SKM-1 (cell line): Measurements from ENCODE around the gene WNK3.

ENCODE experiments used
- DNase-seq: peaks from one replicate; lab custom pipeline; 2025; ENCODE audit not compliant: unreplicated experiment; lab: John Stamatoyannopoulos, UW

Gene WNK3

DNA sequence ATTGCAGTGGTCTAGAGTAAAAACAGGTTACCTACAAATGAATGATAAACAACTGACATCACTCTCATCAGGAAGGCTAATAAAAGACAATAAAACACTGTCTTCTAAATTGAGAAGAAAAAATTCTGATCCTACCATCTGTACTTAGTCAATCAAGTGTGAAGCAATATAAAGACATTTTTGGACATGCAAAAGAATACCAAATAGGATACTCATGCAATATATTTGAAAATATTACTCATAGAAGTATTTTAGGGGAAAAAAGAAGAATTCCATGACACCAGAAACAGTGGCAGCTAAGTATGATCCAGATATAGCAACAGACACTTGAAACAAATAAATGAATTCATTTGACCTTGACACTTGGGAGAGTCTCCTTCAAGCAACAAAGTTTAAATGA, 111.0 kb downstream of the WNK3 start:
- no peak for DNase-seq

DNA sequence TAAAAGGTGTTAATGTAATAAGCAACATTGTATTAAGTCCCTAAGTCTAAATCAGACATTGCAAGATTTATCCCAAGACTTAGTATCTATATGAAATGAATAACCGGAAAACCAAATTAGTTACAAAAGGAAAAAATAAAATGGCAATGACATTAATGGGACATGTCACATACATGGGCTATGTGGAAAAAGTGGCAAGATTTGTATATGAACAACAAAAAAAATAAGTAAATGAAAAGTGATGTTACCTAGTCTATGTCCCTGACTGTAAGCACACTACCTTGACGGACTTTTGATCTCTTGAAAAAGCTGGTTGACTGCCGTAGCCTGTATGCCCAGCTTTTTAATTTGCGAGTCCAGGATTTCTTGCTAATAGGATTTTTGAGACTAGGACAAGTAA, 119.3 kb downstream of the WNK3 start:
- no peak for DNase-seq

DNA sequence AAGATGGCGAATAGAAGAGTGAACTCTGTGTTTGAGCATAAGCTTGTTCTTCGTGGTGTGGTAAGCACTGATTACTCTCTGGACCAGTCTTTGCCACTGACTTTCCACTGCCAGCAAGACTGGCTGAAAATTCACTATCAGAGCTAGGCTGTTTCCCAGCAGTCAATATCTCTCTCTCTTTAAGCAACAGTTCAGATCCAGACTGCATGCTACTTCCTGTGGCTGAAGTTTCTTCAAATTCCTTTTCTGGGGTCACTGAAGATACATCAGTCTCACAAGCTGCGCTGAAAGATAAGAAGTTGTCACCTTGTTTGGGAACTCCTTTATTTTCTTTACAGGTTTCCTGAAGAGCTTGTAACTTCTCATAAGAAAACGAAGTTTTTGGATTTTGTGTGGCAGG, 120.8 kb downstream of the WNK3 start:
- no peak for DNase-seq

DNA sequence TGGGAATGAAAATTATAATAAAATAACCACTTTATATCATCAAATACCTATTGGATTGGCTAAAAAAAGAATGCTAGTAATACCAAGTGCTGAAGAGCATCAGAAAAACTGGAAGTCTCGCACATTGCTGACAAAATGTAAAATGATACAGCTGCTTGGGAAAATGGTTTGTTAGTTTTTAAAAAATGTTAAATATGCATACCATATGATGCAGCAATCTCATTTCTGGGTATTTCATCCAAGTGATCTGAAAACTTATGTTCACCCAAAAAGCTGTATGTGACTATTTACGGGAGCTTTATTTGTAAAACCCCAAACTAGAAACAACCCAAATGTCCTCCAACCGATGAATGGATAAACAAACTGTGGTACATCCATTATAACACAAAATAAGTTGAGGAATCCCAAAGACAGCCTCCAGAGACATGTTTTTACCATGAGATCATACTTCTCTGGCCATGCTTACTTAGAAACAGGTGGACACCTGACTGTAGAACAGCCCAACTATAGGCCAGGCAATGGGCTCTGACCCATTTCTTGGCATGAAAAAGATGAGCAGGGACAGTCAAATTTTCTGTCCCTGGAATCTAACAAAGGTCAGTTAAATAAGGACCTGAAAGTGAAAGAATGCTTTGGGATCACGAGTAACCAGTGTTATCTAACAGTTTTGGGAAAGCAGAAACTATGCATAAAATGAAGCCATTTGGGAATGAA, 127.3 kb downstream of the WNK3 start:
- DNase-seq, result no peak

DNA sequence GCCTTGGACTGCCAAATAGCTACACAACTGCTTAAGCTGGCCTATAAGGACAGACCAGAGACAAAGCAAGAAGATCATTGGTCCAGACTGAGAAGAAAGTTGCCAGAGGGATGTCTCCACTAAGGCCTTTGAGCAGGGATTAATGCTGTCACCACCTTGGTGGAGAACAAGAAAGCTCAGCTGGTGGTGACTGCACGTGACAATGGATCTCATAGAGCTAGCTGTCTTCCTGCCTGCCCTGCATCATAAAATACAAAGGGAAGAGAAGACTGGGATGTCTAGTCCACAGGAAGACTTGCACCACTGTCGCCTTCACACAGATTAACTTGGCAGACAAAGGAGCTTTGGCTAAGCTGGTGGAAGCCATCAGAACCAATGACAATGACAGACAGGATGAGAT, 134.3 kb downstream of the WNK3 start:
- no peak for DNase-seq

DNA sequence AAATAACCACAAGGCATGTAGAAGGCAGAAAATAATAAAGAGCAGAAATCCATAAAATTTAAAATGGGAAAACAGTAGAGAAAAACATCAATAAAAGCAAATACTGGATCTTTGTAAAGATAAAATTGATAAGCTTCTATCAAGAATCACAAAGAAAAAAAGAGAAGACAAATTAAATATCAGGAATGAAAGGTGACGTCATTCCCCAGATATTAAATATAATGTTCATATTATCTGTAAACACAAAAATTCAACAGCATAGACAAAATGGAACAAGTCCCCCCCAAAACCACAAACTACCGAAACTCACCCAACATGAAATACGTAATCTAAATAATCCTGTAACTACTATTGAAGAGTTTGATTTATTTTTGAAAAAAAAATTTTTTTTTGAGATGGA, 144.2 kb downstream of the WNK3 start:
- DNase-seq, result no peak

DNA sequence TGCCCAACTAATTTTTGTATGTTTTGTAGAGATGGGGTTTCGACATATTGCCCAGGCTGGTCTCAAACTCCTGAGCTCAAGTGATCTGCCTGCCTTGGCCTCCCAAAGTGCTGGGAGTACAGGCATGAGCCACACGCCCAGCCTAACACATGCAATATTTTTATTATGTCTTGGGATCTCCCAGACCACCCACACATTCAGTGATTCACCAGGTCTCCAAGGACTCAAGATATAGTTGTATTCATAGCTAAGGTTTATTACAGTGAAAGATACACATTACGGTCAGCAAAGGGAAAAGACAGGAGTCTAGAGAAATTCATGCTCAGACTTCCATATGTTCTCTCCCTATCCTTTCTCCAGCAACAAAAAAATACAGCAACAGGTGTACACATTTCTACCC, 149.3 kb downstream of the WNK3 start:
- DNase-seq, result no peak

DNA sequence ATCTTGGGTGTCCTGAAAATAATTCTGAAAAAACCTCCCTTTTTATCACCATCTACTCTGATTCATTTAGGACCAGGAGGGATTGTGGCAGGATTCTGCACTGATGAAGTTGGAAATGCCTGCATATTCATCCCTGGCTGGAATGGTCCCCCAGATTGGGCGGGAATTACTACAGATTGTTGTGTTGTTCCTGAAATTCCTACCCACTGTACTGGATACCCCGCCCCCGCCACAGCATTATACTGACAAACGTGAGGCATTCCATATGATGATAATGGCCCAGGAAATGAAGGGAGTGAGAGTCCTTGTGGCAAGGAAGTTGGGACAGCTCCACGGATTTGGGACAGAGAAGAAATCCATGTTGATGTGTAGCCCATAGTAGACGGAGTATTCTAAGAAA, 159.6 kb downstream of the WNK3 start:
- no peak for DNase-seq

DNA sequence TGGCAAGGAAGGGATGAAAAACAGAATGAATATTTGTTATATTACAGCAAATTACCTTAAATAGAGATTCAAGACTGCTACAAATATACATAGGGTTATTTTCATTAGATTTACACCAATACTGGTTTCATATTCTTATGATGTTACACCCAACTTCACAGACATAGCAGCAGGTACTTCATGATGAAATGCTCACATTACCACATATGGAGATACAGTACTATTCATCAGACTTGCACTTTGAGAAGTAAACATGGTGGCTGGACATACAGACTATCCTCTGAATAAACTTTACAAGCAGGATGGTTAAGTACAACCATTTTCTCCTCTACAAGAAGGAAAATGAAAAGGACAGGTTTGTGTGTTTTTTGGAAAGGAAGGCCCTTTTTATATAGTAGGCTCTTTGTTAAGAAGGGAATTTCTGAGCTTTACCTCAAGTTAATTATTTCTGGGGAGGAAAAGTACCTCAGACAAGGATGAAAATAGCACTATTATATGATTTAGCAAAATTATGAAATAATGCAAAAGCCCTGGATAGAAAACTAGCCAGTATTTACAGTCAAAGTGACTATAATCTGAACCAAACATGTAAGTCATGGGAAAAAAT, 162.8 kb downstream of the WNK3 start:
- no peak for DNase-seq

DNA sequence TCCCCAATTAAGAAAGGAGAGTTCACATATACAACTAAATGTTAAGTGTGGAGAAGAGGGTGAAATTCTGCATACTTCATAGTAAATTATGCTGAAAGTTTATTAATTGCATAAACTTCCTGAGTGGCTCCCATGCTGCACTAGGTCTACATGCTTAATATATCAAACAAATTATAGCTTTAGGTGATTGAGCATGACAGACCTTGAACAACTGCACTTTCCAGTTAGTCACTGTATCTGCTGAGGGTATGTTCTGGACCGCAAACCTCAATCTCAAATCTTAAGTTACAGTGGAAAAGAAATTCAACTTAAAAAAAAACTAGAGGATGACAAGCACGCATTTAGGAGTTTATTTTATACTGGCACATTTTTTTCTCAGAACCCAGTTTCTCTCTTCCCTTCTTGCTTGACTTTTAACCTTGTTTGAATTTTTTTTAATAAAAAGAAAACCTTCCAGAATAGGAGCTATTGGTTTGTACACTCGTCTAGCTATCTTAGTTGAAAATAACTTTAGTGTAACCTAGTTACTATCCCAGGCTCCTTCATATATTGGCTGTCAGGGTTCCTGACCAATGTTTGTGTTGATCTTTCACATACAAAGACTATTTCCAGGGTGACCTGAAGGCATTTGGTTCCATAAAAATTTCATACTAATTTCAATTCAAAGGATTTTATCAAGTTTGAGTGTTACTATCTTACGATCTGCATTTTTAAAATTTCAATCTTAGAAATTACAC, 164.6 kb downstream of the WNK3 start:
- no peak for DNase-seq

DNA sequence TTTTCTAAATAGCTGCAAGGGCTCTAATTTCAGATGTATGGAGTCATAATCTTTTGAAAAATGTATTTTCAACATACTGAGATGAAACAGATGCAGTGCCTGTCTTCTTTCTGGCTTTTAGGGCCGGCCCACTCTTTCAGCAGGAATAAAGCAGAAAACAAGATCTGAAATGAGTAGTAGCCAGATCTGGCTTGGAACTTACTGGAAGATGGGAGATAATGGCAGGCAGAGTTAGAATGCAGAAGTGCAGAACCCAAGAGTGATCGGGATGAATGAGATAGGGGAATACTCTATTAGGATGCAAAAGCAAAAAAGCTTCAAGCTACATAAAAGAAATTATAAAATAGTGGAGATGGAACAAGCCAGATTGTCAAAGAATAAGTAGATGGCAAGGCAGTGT, 173.4 kb downstream of the WNK3 start:
- no peak for DNase-seq

DNA sequence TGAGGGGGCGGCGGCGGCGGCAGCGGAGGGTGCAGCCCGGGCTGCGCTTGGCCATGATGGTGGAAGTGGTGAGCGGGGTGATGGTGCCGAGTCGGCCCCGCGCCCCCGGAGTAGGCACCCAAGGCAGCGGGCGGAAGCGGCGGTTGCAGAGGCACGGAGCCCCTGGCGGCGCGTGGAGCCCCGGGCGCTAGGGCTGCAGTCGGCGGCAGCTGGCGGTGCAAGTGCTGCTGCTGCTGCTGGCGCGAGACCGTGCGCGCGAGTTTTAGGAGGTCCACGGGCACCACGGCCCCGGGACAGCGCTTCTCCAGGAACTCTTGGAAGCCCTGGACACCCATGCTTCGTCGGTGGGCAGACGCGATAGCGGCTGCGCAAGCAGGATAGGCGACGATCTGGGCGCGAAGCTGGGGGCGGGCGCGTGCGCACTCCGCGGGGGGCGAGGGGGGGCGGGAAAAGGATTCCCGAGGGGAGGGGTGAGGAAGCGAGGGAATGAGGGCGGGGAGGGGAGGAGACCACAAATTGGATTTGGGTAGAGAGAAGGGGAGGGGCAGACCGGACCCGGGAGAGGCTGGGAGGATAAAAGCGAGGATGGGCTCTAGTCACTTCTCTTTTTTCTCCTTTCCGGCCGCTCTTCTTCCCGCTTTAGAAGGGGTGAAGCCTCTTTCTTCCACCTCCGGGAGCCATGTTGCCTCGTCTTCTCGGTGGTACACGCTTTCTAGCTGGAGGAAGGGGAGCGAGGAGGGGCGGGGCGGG, 174.8 kb downstream of the WNK3 start, which contains the start of gene FAM120C:
Gene FAM120C, minus strand, starts transcription at position 391 of the 750 bp plus-strand sequence. Its CDS starts 56 bp downstream, at position 335.
- DNase-seq, result peak; percentile 51

DNA sequence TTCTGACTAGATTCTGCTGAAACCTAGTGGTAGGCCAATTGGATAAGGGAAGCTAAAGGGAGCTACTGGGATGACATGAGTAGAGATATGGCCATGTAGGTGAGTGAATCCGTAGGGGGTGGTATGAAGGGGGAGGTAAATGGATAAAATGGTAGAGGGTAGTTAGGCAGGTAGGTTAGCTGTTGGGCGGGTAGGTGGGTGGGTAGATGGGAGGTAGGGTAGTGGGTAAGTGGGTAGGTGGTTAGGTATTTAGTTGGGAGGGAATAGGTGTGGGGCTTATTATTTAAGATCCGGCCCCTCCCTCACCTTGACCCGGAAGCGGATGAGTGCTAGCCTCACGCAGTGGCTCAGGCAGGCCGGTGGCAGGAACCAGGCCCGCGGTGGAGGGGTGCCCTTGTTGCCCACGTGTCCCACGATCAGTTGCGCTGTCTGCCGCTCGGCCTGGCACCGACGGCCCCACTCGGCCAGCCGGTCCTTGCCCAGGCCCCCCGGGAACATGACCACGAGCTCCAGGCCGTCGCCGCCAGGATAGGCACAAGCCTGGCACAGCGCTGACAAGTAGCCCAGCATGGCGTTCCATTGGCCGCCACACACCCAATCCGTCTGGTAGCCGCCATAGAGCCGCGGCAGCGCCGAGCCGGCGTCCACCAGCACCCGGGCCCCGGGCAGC, 175.5 kb downstream of the WNK3 start:
- no peak for DNase-seq

DNA sequence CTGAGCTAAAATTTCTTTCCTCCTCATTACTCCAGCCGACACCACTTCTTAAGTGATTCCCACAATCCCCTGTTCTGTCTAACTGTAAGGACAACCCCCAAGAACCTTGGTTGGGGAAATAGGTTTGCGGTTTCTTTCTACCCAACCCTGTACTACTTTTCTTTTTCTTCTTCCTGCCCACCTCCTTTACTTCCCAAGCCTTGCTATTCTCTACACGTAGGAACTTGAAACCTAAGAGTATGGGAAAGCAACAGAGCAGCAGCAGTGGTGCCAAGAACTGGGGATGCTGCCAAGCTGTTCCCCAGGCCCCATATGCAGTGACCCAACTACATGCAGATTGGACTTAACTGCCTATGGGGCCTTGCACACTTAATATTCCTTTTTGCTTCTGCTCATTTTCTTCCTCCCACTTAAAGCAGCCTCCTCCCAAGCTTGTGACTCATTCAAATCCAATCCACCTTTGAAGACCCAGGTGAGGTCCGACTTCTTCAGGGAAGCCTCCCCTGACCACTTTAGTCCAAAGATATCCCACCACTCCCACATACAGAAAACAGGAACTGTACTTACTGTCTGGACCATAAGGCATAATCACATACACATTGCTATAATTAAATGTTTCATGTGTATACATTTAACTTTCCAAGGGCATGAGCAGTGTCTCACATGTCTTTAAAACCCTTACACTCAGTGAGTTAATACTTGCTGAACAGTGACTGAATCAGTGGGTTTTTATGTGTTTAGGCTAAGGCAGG, 176.5 kb downstream of the WNK3 start:
- no peak for DNase-seq

DNA sequence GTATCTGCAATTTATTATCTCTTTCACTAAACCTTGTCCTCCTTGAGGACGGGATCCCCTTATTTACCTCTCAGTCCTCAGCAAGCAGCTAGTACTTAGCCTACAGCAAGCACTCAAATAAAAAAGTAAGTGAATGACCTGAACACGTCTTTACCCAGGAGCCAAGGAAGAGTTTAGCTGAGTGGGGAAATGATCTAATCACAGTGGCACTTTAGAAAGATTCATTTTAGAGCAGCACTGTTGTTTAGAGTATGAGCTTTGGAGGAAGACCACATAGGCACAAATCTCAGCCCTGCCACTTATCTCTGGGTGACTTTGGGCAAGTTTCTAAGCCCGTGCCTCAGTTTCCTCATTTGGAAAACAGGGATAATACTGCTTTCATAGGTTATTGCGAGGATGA, 177.4 kb downstream of the WNK3 start:
- DNase-seq, result no peak

DNA sequence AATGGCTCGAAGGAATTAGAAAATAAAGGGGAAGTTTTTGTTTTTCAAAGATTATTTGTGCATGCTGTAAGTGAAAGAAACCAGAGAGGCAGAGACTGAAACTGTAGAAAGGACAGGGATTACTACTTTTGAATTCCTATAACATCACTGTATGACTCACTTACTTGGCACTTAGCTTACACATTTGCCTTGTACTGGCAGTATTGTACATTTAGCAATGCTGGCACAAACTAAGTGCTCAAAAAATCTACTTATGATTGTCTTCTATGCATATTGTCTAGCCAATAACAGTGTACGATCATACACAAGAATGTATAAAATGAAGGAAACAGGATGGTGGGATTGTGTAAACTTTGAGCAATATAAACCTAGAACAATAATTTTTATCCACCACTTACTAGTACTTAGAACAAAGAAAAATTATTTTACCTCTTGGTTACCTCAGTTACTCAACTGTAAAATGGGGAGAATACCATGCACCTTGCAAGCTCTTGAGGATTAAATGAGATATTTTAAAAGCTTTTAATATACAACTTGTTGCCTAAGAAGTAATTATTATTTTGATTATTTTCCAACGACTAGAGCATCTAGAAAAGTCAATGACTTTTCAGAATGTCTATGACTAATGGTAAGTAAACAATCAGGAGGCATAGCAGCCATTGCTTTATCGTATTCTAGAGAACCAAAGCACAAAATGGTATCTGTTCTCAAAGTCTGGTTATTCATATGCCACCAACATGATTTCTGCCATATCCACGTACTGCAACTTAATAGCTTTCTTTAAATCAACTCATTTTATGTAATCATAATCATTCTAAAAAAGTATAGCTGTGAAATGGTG, 179.5 kb downstream of the WNK3 start:
- DNase-seq, result no peak

DNA sequence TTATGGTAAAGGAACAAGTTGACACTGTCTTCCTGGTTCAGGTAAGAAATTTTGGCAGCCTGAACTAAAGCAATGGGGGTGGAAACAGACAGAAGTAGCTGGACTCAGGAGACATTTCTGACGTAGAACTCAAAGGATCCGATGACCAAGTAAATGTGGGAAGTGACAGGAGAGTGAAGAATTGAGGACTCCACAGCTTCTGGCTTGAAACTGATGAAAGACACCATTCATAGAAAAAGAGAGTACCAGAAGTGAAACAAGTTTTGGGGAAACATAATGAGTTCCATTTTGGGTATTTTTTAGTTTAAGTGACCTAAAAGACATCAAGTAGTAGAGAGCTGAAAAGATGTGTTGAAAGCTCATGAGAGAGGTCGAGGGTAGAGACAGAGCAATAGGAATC, 180.5 kb downstream of the WNK3 start:
- DNase-seq, result no peak

DNA sequence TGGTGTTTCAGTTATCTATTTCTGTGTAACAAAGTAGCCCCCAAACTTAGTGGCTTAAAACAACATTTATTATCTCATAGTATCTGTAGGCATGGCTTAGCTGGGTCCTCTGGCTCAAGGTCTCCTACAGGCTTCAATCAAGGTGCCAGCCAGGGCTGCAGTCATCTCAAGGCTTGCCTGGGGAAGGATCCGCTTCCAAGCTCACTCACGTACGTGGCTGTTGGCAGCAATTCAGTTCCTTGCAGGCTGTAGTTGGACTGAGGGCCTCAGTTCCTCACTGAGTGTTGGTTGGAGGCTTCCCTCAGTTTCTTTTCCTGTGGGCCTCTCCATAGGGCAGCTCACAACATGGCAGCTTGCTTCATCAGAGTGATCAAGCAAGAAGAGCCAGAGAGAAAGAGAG, 184.1 kb downstream of the WNK3 start:
- no peak for DNase-seq

DNA sequence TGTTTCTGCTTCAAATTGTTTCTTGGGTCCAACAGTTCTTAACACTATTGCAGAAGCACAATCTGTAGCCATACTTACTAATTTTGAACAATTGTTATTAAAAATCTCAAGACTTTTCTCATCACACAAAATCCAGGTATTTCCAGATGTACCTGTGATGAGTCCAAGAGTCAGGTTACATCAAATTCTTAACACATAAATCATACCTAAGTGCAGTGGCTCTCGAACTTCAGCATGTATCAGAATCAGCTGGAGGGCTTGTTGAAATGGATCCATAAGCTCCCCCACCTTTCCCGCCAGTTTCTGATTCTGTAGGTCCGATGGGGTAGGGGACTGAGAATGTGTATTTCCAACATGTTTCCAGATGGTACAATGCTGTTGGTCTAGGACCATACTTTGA, 185.4 kb downstream of the WNK3 start:
- no peak for DNase-seq
